Activated T-cell treated with anti-CD3 and anti-CD28 coated beads for 1 hour (primary cell): ENCODE measurements around the gene NRDC.

Source experiments
- DNase-seq: peaks from one replicate; pipeline ENCODE4 v3.0.0-alpha.2; 2020; ENCODE audit warnings: low read depth

NRDC gene, protein sequence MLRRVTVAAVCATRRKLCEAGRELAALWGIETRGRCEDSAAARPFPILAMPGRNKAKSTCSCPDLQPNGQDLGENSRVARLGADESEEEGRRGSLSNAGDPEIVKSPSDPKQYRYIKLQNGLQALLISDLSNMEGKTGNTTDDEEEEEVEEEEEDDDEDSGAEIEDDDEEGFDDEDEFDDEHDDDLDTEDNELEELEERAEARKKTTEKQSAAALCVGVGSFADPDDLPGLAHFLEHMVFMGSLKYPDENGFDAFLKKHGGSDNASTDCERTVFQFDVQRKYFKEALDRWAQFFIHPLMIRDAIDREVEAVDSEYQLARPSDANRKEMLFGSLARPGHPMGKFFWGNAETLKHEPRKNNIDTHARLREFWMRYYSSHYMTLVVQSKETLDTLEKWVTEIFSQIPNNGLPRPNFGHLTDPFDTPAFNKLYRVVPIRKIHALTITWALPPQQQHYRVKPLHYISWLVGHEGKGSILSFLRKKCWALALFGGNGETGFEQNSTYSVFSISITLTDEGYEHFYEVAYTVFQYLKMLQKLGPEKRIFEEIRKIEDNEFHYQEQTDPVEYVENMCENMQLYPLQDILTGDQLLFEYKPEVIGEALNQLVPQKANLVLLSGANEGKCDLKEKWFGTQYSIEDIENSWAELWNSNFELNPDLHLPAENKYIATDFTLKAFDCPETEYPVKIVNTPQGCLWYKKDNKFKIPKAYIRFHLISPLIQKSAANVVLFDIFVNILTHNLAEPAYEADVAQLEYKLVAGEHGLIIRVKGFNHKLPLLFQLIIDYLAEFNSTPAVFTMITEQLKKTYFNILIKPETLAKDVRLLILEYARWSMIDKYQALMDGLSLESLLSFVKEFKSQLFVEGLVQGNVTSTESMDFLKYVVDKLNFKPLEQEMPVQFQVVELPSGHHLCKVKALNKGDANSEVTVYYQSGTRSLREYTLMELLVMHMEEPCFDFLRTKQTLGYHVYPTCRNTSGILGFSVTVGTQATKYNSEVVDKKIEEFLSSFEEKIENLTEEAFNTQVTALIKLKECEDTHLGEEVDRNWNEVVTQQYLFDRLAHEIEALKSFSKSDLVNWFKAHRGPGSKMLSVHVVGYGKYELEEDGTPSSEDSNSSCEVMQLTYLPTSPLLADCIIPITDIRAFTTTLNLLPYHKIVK

DNA sequence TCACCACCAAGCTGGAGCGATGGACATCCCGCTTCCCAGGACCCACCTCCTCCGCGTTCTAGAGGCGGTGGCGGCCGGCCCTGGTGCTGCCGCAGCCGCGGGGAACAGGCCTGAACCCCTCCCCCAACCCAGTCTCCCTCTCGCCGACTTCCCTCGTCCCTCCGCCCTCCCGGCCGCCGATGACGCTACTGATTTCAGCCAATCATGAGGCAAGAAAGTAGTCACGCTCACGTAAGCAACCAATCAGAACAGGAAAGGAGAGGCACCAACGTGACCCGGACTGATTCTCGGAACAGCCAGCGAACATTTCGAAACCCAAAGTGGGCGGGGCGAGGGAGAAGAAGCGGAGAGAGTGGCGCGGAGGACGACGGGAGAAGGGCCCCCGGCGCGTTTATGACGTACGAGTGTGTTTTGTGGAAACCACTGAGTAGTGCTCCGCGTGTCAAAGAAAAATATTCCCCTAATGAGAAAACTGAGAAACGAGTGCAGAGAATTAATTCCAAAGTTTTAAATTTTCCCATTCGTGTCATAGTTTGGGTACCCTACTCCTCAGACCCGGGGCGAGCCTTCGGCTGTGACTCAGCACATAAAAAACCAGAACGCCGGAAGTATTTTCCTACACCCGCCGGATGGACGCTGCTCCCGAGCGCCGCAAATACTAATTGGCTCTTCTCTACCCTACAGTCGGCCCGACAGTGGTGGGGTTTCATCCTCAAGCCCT is at the start of gene NRDC:
Gene NRDC (minus strand): TSS at position 112 of the 721 bp plus-strand sequence. CDS start 112 bp downstream, outside the sequence.
- peak; percentile 99 for DNase-seq

DNA sequence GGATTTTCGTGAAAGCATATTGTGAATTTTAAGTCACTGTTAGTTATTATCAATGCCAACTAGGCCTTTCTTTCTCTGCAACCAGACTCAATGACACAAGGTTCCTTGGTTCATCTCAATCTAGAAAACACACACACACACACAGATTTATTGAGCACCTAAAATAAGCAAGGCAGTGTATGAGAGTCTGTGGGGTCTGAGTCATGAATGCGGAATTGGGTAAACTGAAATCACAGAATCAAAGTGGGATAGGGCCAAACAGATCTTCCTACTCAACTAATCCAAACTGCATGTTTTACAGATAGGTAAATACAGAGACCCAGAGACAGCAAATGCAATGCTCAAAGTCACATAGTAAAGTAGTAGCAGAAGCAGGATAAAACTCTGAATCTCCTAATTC is 48.5 kb upstream of the NRDC start:
- DNase-seq = no peak

DNA sequence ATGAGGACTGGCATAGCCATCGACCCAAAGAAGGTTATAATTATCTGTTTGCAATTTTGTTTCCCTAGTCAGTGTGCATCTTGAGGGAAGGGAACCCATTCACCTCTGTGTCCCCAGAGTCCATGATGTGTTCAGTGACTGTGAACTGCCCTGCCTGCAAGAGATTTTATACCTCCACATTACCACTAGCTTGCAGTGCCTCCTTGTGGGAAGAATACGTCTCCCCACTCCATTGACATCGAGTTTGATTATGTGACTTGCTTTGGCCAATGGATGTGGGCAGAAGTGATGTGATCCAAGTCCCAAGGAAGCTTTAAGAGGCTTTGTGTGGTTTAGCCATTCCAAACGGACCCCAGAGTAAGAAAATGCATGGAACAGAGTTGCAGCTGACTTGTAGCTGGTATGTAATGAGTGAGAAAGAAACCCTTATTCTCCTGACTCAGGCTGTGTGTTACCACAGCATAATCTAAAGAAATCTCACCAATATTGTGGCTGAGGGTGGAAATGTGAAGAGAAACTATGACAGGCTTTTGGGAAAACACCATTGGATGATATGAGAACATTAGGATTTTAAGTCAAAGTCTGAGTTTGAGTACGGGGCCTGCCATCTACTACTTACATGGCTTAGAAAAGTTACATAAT is 47.8 kb upstream of the NRDC start:
- DNase-seq = no peak

DNA sequence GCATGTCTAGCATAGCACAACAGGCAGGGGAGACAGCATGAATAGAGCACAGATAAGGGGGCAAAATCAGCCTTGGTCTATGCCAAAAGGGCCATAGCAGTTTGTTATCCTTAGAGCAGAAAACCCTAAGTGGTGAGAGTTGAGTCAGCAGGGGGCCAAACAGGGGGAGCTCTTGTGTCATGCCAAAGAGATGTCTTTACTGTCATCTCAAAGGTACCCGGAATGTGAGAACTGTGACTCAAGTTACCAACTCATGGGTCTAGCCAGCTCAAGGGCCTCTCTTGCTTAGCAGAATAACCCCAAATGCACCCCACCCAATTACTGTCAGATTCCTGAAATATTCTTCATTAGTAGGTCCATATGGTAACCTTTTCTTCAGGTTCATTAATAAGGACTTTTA is 45.9 kb upstream of the NRDC start:
- no peak for DNase-seq

DNA sequence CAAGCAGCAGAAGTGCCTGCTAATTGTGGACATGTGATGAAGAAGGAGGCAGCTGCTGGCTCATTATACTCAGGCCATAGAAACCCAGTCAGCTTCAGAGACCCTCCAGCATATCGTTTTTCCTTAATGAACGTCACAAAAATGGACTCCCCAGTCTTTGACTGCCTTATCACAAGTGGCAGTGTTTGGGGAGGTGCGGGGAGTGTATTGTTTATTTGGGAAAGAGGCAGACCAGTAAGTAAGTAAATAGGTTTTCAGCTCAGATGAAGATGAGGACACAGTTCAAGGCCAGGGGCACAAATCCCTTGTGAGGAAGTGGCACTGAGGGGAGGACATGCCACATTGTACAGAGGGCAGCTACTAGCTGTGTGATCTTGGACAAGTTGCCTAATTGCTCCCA is 43.5 kb upstream of the NRDC start:
- no peak for DNase-seq

DNA sequence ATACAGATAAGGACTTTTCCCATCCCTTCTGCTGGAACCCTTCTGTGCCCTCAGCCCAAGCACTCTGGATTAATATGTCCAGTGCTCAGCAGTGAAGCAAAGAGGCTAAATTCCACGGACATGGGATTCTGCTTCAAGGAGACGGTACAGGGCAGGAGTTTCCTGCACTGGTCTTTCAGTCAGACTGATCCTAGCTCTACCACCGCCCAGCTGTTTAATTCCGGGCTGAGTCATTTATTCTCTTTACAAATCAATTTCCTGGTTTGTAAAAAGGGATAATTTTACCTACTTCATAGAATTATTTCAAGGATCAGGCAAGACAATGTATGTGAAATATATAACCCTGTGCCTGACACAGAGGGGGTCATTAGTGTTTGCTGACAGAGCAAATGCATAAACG is 41.6 kb upstream of the NRDC start:
- no peak for DNase-seq

DNA sequence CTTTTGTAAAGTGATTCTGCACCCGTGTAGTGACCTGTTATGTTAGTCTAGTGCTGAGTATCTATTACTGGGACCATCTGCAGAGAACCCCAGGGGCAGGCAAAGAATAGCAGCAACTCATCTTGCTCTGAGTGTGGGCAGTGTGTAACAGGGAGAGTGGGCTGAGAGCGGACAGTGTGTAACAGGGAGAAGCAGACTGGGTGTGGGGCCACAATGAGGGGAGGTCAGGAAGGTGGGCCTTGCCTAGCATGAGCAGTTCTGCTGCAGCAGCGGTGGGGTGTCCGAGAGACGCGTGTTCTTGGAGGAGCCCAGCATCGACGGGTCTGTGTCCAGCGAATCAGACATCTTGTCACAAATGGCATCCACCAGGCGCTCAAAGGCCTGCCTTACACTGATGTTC is 41.2 kb upstream of the NRDC start:
- no peak for DNase-seq

DNA sequence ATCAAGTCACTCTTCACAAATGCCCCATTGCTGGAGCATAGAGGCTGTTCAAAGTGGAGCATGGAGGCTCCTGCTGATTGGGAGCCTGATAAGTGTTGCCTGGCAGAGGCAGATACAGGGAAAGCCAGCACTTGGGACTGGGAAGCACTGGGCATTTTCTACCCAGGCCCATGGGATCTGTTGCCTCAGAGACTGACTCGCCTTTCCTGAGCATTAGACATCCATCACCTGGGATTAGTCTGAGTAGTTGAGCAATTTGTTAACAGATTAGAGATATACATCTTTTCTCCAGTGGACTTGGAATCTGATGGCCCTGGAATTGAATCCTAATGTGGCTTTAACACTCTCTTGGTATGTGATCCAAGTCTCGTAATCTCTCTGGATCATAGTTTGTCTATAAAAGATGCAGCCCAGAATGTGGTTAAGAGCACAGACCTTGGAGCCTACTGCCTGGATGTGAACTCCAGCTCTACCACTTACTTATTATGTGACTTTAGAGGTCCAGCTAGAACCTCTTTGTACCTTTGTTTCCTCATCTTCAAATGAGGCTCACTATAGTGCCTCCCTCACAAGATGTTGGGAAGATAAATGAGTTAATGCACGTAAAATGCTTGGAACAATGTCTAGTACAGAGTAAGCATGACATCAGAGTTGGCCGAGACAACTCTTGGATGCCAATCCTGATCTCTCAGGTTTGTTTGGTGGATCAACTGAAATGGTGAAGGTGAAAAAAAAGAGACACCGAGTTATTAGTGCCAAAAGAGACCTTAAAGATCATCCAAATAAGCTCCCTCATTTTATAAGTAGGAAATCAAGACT is 38.3 kb upstream of the NRDC start:
- DNase-seq = no peak

DNA sequence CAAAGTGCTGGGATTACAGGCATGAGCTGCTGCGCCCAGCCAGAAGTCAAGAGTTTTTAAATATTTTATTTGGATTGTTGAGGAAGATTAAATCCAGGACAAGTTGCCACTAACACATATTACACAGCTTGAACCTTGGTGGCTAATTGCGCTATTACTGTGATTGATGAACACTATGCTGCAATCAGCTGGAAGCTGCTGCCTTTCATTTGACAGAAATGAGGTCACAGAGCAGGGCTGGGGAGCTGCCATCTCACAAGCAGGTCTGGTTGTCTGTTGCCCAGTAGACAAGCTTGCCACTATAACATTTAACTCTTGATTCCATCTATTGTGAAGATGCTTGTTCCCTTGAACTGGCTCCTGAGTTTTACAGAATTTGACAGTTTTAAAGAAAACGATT is 37.4 kb upstream of the NRDC start:
- DNase-seq = no peak

DNA sequence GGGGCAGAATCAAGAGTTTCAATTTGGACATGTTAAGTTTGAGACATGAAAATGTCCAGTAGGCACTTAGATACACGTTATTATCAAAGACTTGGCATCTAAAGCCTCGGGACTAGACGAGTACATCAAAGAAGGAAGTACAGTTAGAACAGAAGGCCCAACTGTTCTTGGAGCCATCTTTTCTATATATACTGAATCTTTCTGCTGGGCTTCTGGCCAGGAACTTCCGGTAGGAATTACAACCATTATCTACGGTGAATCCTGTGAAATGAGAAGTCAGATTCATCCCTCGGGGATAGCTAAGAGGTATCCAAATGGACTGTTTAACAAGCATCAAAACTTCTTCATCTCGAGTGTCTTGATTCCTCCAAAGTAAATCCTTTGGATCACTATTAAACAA is 34.4 kb upstream of the NRDC start:
- DNase-seq = no peak

DNA sequence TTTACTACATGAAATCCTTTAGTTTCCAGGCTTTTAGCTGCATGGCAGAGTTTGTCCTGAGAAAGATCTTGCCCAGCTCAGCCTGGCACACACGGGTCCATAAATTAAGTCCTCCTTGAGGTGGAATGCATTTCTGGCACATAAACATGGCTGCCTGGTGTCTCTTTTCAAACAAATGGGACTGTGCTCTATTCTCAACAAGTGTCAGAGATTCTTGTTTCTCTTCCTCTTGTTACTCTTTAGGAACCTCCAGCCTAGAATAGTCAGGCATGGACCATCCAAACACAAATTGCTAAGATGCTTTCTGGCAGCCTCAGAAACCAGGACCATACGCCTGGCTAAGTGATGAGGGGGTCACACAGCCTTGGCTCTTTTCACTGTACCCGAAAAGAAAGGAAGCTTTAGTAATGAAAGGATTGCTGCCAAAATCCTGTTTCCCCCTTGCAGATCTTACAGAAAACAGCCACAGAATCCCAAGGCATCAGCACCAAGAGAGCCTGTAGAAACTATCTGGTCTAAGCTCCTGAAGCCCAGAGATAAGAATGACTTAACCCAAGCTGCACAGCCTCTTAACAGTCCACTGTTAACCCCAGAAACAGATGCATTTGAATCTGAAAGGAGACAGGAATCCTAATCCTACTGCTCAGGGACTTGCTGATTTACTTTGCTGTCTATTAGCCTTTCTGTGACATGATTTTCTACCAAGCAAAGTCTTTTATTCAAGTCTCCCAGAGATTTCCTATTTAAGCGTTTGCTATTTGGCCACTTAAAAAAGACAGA is 31.9 kb upstream of the NRDC start:
- no peak for DNase-seq

DNA sequence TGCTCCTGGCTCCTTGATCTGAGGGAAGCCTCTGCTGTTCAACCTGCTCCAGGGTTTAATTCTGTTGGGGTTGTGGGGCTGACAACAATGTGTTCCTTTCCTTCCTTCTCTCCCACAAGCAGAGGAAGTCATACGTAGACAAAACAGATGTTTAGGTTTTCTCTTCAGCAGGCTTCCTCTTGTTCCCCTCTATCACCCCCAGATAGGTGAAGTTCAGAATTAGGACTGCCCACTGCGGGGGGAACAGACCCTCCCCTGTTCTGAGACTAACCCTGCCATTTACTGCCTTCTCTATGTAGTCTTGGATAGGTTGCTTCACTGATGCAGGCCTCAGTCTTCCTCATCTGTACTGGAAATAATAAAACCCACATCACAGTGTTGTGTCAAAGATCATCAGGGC is 30.0 kb upstream of the NRDC start:
- no peak for DNase-seq

DNA sequence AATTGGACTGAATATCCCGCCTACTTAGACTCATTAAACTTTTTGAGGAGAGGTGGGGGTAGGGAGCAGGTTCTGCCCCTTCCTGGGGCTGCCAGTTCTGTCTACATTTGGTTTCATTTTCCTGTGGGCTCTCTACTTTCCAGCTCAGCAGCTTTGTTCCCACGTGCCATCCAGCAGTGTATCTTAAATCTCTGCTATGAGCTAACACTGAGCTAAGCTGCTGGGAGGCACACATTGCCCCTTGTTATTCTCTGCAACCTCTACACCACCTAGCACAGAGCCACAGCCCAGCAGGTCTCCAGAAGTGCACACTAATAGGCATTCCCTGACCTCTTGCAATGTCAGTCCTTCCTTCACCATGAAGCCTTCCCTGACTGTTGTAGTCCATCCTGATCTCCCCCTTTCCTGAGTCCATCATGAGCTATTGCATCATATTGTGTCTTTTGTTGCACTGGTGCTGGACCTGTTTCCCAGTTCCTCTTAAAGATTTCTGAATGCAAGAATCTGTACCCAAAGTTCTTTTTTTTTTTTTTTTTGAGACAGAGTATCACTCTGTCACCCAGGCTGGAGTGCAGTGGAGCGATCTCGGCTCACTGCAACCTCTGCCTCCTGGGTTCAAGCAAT is 28.7 kb upstream of the NRDC start:
- DNase-seq = no peak

DNA sequence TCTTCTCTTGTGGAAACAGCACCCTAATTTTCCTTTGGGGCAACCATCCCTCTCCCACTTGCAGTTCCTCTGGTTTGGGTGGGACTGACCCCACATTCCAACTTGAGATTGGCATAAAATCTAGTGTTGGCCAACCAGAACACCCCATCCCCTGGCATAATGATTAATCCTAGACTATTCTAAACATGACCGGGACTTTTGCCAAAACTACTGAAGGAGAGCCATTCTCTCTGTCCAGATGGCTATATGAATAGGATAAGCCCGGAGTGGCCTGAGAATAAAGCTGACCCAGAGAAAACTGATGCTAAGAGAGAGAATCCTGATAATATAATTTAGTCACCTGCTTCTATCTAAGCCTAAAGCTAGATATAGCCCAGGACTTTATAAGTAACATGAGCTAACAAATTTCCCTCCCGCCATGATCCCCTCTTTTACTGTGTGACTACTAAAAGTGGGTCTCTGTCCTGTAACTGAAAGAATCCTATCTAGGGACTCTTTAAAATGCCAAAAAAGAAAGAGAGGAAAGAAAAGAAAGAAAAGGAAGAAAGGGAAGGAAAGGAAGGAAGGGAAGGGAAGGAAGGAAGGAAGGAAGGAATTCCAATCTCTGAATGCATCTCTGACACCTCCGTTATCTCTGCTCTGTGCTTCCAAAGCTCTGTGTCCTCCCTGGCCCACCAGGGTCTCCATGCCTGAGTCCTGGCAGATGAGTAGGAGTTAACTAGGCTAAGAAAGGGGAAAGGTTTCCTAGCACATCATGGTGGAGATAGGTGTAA is 28.0 kb upstream of the NRDC start:
- no peak for DNase-seq

DNA sequence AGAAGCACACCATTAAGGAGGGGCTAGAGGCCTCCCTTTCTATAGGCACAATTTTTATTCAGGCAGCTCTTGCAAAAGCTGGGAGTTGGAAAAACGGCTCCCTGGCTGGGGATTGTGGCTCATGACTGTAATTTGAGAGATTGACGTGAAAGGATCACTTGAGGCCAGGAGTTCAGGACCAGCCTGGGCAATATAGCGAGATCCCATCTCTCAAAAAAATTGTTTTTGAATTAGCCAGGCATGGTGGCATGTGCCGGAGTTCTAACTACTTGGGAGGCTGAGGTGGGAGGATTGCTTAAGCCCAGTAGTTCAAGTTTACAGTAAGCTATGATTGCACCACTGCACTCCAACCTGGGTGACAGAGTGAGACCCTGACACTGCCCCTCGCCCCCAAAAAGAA is 23.9 kb upstream of the NRDC start:
- no peak for DNase-seq

DNA sequence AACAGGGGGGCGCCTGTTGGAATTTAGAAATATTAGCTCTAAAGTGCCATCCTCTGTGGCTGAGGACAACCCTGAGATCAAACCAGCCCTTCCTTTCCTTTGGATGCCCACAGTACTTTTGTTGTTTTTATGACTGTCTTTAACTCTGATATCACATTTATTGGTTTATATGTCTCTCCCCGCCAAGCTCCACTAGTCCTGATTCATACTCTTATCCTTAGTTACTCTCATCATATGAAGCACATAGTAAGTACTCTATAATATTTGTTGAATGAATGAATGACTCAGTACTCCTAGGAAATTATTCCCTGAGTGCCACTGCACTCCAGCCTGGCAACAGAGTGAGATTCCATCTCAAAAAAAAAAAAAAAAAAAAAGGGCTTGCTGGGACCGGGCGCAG is 22.6 kb upstream of the NRDC start:
- DNase-seq = no peak

DNA sequence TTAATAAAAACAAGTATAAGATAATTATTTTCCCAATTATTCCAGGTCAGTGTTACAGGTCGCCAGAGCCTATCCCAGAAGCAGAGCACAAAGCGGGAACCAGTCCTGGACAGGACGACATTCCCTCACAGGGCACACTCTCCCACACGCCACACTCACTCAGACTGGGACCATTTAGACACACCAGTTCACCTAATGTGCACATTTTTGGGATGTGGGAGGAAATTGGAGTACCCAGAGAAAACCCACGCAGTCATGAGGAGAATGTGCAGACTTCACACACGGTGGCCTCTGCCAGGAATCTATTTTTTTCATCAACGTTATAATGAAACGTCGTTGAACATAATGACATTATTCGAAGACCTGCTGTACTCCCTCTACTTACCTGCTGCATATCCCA is 20.5 kb upstream of the NRDC start:
- DNase-seq = no peak

DNA sequence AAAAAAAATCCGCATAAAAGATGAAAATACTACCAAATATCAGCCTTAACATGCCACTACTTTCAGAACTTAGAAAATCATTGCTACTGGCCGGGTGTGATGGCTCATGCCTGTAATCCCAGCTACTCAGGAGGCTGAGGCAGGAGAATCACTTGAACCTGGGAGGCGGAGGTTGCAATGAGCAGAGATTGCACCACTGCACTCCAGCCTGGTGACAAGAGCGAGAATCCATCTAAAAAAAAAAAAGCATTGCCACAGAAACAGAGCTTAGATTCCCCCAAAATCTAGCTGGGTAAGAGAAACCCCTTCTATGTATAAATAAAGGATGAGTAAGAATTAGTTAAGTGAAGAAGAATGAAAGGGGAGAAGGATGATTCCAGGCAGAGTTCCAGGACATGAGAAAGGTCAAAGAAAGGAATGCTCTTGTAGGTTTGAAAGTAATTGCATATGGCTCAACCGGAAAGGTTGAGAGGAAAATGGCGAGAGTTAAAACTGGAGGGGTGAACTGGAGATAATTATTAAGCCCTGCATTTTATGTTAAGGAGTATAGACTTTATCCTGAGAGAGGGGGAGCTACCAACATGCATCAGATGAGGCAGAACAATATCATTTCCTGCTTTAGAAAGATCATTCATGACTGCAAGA is 19.7 kb upstream of the NRDC start:
- DNase-seq = no peak
